IPS-18c (cell line): ENCODE results near the gene SDHC.
A peak's percentile ranks its signal among the peaks of the same experiment; 100 is the strongest.
"Not testable (repeated sequence)": the region's sequence is repeated elsewhere in the genome, so short reads cannot be mapped to it uniquely, and the experiment has no call there.

ENCODE experiments used
- H3K4me3 ChIP-seq: 2 replicates; pipeline ENCODE4 v1.7.0; 2013; ENCODE audit warnings: low read depth, mild to moderate bottlenecking, low read length, moderate library complexity; ENCODE audit not compliant: insufficient read depth
- H3K9me3 ChIP-seq: one replicate; pipeline ENCODE4 v1.6.1; 2013; ENCODE audit warnings: mild to moderate bottlenecking, low read length, moderate library complexity; ENCODE audit not compliant: control insufficient read depth, insufficient read depth

The SDHC gene

DNA sequence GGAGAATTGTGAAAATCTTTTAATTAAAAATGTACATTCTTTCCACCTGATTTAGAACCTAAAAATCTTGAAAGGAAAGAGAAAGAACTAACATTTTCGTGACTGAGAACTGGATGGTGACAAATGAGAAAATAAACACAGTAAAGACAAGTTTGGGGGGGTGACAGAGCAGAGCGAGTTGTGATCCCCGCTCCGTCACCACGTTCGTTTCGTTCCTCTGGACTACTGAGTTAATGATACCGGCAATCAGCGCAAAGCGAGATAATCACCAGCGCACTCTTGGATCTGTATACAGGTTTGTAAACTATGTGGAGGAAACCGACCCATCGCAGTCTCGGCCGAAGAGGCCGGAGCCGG, 84.7 kb downstream of the SDHC start:
- peak overlapping the region; percentile 82 for H3K4me3 ChIP-seq
- no peaks in the 10 kb centered on the region for H3K9me3 ChIP-seq

DNA sequence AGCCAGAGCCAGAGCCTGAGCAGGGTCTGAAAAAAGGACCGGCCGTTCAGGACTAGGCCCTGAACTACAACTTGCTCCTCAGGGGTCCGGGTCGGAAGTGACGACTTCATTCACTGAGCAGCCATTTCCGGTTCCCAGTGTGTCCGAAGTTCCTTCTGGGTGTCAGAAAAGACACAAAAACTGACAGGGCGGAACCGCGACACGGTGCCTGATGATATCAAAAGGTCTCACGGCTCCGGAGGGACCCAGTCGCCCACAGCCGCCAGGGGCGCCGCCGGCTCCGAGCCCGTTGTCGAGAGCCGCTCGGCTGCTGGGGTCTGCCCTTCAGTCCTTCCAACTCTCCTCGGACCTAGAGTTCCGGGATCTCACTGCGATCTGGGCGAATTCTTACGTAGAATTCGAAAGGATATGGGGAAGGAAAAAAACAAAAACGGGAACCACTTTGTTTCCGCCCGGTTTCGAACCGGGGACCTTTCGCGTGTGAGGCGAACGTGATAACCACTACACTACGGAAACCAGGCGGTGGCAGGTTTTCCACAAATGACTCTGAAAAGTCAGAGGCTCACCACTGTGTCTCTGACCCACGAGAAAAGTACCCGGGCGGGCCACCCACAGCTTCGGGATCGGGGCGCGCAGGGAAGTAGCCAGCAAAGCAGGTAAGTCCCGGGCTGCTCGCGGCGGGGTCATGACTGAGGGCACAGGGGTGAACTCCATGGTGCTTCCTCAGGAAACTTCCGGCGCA, 85.2 kb downstream of the SDHC start:
- H3K4me3 ChIP-seq, result peak overlapping the region; percentile 82
- H3K9me3 ChIP-seq, result no peaks in the 10 kb centered on the region

GRCh38 chr1:161402446-161402845, 88.3 kb downstream of the SDHC start:
- Histone ChIP-seq H3K9me3 (no peaks in the 10 kb centered on the region), H3K4me3 (no peak overlapping the region)

DNA sequence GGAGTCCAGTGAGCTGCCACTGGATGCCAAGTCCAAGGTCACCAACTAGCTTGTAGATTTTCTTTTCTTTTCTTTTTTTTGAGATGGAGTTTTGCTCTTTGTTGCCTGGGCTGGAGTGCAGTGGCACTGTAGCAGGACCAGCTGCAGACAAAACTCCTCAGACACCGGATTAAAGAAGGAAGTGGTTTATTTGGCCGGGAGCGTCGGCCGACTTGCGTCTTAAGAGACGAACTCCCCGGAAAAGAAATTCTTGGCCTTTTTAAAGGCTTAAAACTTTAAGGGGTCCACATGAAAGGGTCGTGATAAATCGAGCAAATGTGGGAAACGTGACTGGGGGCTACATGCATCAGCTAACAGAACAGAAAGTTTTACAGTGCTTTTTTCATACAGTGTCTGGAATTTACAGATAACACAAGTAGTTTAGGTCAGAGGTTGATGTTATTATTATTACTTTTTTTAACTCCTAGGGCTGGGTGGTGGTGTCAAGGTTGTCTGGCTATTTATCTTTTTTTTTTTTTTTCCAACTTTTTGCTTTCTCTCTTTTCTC, 89.9 kb downstream of the SDHC start:
- Histone ChIP-seq H3K4me3 (no peak overlapping the region), H3K9me3 (no peaks in the 10 kb centered on the region)

GRCh38 chr1:161406551-161406950, 92.4 kb downstream of the SDHC start:
- H3K4me3 ChIP-seq, H3K9me3 ChIP-seq: not testable (repeated sequence)

- H3K4me3 ChIP-seq, result no peak overlapping the region
These were observed 93.3 kb downstream of the SDHC start for GRCh38 chr1:161407451-161407985.

GRCh38 chr1:161408429-161409052, 94.4 kb downstream of the SDHC start:
- H3K4me3 ChIP-seq, result no peak overlapping the region
- no peaks in the 10 kb centered on the region for H3K9me3 ChIP-seq

More at GRCh38 chr1:161407451-161407985, 93.3 kb downstream of the SDHC start:
- H3K9me3 ChIP-seq, result no peaks in the 10 kb centered on the region

GRCh38 chr1:161409848-161410635, 95.9 kb downstream of the SDHC start:
- H3K4me3 ChIP-seq, H3K9me3 ChIP-seq: not testable (repeated sequence)

DNA sequence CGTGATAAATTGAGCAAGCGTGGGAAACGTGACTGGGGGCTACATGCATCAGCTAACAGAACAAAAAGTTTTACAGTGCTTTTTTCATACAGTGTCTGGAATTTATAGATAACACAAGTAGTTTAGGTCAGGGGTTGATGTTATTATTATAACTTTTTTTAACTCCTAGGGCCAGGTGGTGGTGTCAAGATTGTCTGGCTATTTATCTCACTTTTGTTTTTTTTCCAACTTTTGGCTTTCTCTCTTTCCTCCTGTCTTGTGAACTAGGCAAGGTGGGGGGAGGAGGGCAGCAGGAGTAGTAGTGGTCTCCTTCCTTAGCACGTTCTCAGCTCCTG, 96.4 kb downstream of the SDHC start:
- not testable (repeated sequence) for H3K9me3 ChIP-seq, H3K4me3 ChIP-seq
